Activated CD8-positive, alpha-beta memory T cell treated with anti-CD3 and anti-CD28 coated beads, Interleukin-2, amount 50 U/mL, for 24 hours (primary cell): ENCODE data around the gene UNC5B.

Experiments
- DNase-seq: peaks from one replicate; pipeline ENCODE4 v3.0.0-alpha.2; 2020; ENCODE audit errors: extremely low read depth

Gene UNC5B

GRCh38 chr10:71212318-71213126 is at the start of gene UNC5B:
TSS of gene UNC5B (plus strand) at chr10:71212570. CDS start at chr10:71212986, 416 bp downstream.
- peak; percentile 20 for DNase-seq

- DNase-seq: no peak
These were observed 38.9 kb upstream of the UNC5B start for GRCh38 chr10:71173466-71173865.

GRCh38 chr10:71176661-71177060 is 35.7 kb upstream of the UNC5B start:
- no peak for DNase-seq

GRCh38 chr10:71177651-71178199 is 34.6 kb upstream of the UNC5B start:
- no peak for DNase-seq

- no peak for DNase-seq
These were observed 33.5 kb upstream of the UNC5B start for GRCh38 chr10:71178880-71179279.

GRCh38 chr10:71179382-71179781 is 33.0 kb upstream of the UNC5B start:
- no peak for DNase-seq

GRCh38 chr10:71184421-71184820 is 27.9 kb upstream of the UNC5B start:
- no peak for DNase-seq

GRCh38 chr10:71185209-71185608 is 27.2 kb upstream of the UNC5B start:
- no peak for DNase-seq

GRCh38 chr10:71187197-71187596 is 25.2 kb upstream of the UNC5B start:
- DNase-seq: no peak

- no peak for DNase-seq
These were observed 24.8 kb upstream of the UNC5B start for GRCh38 chr10:71187600-71187999.

- DNase-seq: no peak
These were observed 24.2 kb upstream of the UNC5B start for GRCh38 chr10:71188201-71188600.

- DNase-seq: no peak
These were observed 21.4 kb upstream of the UNC5B start for GRCh38 chr10:71191019-71191418.

- DNase-seq: no peak
These were observed 20.8 kb upstream of the UNC5B start for GRCh38 chr10:71191551-71192076.

GRCh38 chr10:71193516-71193915 is 18.9 kb upstream of the UNC5B start:
- no peak for DNase-seq

GRCh38 chr10:71197955-71198354 is 14.4 kb upstream of the UNC5B start:
- DNase-seq: no peak

GRCh38 chr10:71201849-71202248 is 10.5 kb upstream of the UNC5B start:
- DNase-seq: no peak

- no peak for DNase-seq
These were observed 10.1 kb upstream of the UNC5B start for GRCh38 chr10:71202314-71202713.

GRCh38 chr10:71203124-71203523 is 9.2 kb upstream of the UNC5B start:
- DNase-seq: no peak

GRCh38 chr10:71203716-71204115 is 8.7 kb upstream of the UNC5B start:
- DNase-seq: no peak

GRCh38 chr10:71204746-71205145 is 7.6 kb upstream of the UNC5B start:
- no peak for DNase-seq

- DNase-seq: no peak
These were observed 6.9 kb upstream of the UNC5B start for GRCh38 chr10:71205468-71205867.

GRCh38 chr10:71206911-71207310 is 5.5 kb upstream of the UNC5B start:
- DNase-seq: no peak

GRCh38 chr10:71207578-71207977 is 4.8 kb upstream of the UNC5B start:
- no peak for DNase-seq
